ENCODE data around the gene DUSP28.
"Not testable (repeated sequence)": the region's sequence is repeated elsewhere in the genome, so short reads cannot be mapped to it uniquely, and the experiment has no call there.

Gene DUSP28

GRCh38 chr2:240560084-240560479, at the start of gene DUSP28:
TSS of gene DUSP28 (plus strand) at chr2:240560357. CDS start at chr2:240560685, 328 bp downstream.
- peak; percentile 85 for DNase-seq

- DNase-seq = no peak
Measured at GRCh38 chr2:240510513-240511210, 49.5 kb upstream of the DUSP28 start.

- DNase-seq = no peak
Measured at GRCh38 chr2:240511351-240512108, 48.6 kb upstream of the DUSP28 start.

- DNase-seq = no peak
Measured at GRCh38 chr2:240512109-240512485, 48.1 kb upstream of the DUSP28 start.

- DNase-seq = no peak
Measured at GRCh38 chr2:240512666-240513535, 47.3 kb upstream of the DUSP28 start.

GRCh38 chr2:240513549-240514287, 46.4 kb upstream of the DUSP28 start:
- peak; percentile 46 for DNase-seq

GRCh38 chr2:240514631-240515030, 45.5 kb upstream of the DUSP28 start:
- DNase-seq = peak; percentile 18

- DNase-seq = no peak
Measured at GRCh38 chr2:240517342-240517741, 42.8 kb upstream of the DUSP28 start.

GRCh38 chr2:240518981-240519380, 41.2 kb upstream of the DUSP28 start:
- DNase-seq = no peak

- no peak for DNase-seq
Measured at GRCh38 chr2:240519396-240520129, 40.6 kb upstream of the DUSP28 start.

- DNase-seq = peak; percentile 2
Measured at GRCh38 chr2:240520130-240520973, 39.8 kb upstream of the DUSP28 start.

- DNase-seq = no peak
Measured at GRCh38 chr2:240520974-240521350, 39.2 kb upstream of the DUSP28 start.

GRCh38 chr2:240521885-240522284, 38.3 kb upstream of the DUSP28 start:
- DNase-seq = not testable (repeated sequence)

GRCh38 chr2:240522406-240522805, 37.8 kb upstream of the DUSP28 start:
- DNase-seq = no peak

GRCh38 chr2:240523451-240524281, 36.5 kb upstream of the DUSP28 start:
- DNase-seq = no peak

- no peak for DNase-seq
Measured at GRCh38 chr2:240524963-240525718, 35.0 kb upstream of the DUSP28 start.

GRCh38 chr2:240525802-240526201, 34.4 kb upstream of the DUSP28 start:
- DNase-seq = no peak

- no peak for DNase-seq
Measured at GRCh38 chr2:240526521-240526920, 33.6 kb upstream of the DUSP28 start.

GRCh38 chr2:240527153-240527750, 32.9 kb upstream of the DUSP28 start:
- DNase-seq = no peak
